ENCODE measurements around the gene CRABP2.

DNA sequence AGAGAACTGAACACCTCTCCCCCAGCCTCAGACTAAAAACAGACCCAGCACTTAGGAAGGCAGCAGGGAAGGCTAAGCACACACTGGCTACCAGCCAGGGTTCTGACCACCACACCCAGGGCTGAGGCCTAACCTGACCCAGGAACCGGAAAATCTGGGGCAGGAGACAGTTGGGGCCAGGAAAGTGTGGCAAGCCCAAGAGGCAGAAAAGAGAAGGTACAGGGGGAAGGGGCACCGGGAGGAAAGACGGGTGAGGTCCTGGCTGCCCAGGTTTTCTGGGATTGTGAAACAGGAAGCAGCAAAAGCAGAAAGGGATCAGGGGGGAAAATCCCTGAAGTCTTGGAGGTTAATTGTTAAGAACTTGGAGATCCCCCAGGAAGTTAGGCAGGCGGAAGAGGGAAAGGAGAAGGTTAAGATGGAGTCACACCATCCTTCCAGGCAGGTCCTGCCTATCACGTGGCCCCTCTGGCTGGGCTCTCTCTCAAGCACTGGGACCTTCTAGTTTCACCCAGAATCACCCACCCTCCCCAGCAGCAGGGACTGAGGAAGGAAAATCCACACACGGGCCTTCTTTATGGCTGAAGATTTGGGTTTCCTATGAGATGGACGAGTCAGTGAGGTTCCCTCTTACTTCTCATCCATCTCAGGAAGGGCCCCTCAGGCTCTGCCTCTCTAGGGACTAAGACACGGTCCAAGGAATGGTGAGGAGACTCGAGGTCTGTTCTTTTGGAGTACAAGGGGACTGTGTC is 43.5 kb upstream of the CRABP2 start:
- TF ChIP-seq, protein P1, sequence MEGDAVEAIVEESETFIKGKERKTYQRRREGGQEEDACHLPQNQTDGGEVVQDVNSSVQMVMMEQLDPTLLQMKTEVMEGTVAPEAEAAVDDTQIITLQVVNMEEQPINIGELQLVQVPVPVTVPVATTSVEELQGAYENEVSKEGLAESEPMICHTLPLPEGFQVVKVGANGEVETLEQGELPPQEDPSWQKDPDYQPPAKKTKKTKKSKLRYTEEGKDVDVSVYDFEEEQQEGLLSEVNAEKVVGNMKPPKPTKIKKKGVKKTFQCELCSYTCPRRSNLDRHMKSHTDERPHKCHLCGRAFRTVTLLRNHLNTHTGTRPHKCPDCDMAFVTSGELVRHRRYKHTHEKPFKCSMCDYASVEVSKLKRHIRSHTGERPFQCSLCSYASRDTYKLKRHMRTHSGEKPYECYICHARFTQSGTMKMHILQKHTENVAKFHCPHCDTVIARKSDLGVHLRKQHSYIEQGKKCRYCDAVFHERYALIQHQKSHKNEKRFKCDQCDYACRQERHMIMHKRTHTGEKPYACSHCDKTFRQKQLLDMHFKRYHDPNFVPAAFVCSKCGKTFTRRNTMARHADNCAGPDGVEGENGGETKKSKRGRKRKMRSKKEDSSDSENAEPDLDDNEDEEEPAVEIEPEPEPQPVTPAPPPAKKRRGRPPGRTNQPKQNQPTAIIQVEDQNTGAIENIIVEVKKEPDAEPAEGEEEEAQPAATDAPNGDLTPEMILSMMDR (IDR thresholded peaks at IDR 0.05), result no peak
- no peak for TF ChIP-seq EZH2 (IDR thresholded peaks at IDR 0.05; ENCODE audit: borderline replicate concordance, insufficient read depth, low read depth, low read length, poor library complexity, severe bottlenecking)
